ENCODE results near the gene NUCB1. TPM values are rescaled to one million over a fixed set of nuclear protein-coding genes. Genes with fewer than 3 reads are reported as not detected.
"Not testable (repeated sequence)": the region's sequence is repeated elsewhere in the genome, so short reads cannot be mapped to it uniquely, and the experiment has no call there.

Gene NUCB1
- total and polyA plus RNA-seq, 7 donors, result 49.9 to 143 (median 97.1) TPM

DNA sequence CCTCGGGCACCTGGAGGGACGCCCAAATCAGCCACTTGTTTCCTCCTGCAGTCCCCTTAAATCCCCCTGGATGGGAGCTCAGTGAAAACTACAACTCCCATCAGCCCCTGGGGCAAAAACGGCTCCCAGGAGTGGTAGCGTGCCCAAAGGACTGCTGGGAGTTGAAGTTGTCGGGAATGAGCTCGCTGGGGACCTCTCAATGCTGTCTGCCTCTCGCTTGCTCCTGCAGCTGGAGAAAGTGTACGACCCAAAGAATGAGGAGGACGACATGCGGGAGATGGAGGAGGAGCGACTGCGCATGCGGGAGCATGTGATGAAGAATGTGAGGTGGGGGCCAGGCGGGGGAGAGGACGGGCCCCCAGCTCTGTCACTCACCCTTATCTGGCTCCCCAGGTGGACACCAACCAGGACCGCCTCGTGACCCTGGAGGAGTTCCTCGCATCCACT, 18.7 kb downstream of the NUCB1 start:
- WGBS, 3 donors, result 81 to 85% (median 81%) methylated on average over 18 of the region's 18 CpGs
- no peaks in the 10 kb centered on the region for H3K27me3 ChIP-seq (ENCODE audit: insufficient read depth in 3 of 3, low read length in 2 of 3)
- no peak overlapping the region for H3K4me3 ChIP-seq
- H3K9me3 ChIP-seq, result no peaks in the 10 kb centered on the region
- ATAC-seq, result peak in 3 of 4 donors; percentile 44 to 80 (median 59)
- TF ChIP-seq, protein P1, sequence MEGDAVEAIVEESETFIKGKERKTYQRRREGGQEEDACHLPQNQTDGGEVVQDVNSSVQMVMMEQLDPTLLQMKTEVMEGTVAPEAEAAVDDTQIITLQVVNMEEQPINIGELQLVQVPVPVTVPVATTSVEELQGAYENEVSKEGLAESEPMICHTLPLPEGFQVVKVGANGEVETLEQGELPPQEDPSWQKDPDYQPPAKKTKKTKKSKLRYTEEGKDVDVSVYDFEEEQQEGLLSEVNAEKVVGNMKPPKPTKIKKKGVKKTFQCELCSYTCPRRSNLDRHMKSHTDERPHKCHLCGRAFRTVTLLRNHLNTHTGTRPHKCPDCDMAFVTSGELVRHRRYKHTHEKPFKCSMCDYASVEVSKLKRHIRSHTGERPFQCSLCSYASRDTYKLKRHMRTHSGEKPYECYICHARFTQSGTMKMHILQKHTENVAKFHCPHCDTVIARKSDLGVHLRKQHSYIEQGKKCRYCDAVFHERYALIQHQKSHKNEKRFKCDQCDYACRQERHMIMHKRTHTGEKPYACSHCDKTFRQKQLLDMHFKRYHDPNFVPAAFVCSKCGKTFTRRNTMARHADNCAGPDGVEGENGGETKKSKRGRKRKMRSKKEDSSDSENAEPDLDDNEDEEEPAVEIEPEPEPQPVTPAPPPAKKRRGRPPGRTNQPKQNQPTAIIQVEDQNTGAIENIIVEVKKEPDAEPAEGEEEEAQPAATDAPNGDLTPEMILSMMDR (IDR thresholded peaks at IDR 0.05), result no peak
- no peak for DNase-seq
- H3K36me3 ChIP-seq (ENCODE audit: insufficient read depth in 1 of 2, low read depth in 1 of 2), result peaks cover 10 to 89% of the 10 kb centered on the region in 2 donors
- no peak overlapping the region for H3K27ac ChIP-seq
- no peaks in the 10 kb centered on the region for H3K4me1 ChIP-seq
- intact Hi-C loops (cut with DNase I), result no loop called here

DNA sequence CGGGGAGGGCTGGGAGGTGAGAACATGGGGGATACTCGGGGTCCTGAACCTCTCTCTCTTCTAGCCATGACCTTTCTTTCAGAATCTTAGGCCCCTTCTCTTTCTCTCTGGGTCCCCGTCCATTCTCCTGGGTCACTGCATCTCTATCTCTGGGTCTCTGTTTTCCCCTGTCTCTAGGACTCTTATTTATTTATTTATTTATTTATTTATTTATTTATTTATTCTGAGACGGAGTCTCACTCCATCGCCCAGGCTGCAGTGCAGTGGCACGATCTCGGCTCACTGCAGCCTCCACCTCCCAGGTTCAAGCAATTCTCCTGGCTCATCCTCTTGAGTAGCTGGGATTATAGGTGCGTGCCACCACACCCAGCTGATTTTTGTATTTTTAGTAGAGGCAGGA, 19.2 kb downstream of the NUCB1 start:
- H3K4me1 ChIP-seq; H3K27me3 ChIP-seq (ENCODE audit: insufficient read depth in 3 of 3, low read length in 2 of 3); DNase-seq; H3K27ac ChIP-seq; H3K4me3 ChIP-seq; intact Hi-C loops (cut with DNase I); H3K9me3 ChIP-seq: not testable (repeated sequence)
- peak in 1 of 4 donors; percentile 3 for ATAC-seq
- 93 to 95% (median 94%) methylated on average over 8 of the region's 8 CpGs for WGBS, 3 donors
- peaks cover 9 to 85% of the 10 kb centered on the region in 2 donors for H3K36me3 ChIP-seq (ENCODE audit: insufficient read depth in 1 of 2, low read depth in 1 of 2)

DNA sequence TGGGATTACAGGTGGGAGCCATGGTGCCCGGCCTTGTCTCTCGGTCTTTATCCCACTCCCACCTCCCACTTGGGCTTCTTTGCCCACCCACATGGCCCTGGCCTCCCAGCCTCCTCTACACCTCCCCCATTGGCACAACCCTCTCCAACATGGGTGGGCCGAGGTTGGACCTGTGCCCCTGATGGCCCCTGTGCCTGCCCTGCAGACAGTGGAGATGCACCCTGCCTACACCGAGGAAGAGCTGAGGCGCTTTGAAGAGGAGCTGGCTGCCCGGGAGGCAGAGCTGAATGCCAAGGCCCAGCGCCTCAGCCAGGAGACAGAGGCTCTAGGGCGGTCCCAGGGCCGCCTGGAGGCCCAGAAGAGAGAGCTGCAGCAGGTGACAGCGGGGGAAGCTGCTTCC, 20.8 kb downstream of the NUCB1 start:
- Histone ChIP-seq H3K4me3 (no peak overlapping the region), H3K27ac (no peak overlapping the region), H3K36me3 (ENCODE audit: insufficient read depth in 1 of 2, low read depth in 1 of 2) (peaks cover 2 to 68% of the 10 kb centered on the region in 2 donors), H3K9me3 (no peaks in the 10 kb centered on the region), H3K27me3 (ENCODE audit: insufficient read depth in 3 of 3, low read length in 2 of 3) (no peaks in the 10 kb centered on the region), H3K4me1 (no peaks in the 10 kb centered on the region)
- intact Hi-C loops (cut with DNase I), result no loop called here
- 82 to 88% (median 84%) methylated on average over 10 of the region's 10 CpGs for WGBS, 3 donors
- TF ChIP-seq, protein P1 (IDR thresholded peaks at IDR 0.05), result no peak
- DNase-seq (no peak), ATAC-seq (no peak)

DNA sequence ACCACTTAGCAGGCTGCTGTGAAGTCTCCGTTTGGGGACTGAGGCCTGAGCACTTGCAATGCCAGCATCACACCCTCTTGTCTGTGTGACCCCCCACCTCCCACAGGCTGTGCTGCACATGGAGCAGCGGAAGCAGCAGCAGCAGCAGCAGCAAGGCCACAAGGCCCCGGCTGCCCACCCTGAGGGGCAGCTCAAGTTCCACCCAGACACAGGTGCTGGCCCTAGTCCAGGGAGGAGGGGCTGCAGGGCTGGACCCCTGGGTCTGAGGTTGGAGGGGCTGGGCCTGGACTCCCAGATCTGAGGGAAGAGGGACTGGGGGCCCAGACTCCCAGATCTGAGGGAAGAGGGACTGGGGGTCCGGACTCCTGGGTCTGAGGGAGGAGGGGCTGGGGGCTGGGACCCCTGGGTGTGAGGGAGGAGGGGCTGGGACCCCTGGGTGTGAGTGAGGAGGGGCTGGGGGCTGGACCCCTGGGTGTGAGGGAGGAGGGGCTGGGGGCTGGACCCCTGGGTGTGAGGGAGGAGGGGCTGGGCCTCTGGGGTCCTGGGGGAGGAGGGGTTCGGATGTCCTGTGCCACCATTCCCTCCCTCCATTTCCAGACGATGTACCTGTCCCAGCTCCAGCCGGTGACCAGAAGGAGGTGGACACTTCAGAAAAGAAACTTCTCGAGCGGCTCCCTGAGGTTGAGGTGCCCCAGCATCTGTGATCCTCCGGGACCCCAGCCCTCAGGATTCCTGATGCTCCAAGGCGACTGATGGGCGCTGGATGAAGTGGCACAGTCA, 21.8 kb downstream of the NUCB1 start:
- ATAC-seq (no peak), DNase-seq (no peak)
- H3K36me3 ChIP-seq (ENCODE audit: insufficient read depth in 1 of 2, low read depth in 1 of 2), result peaks cover 0 to 58% of the 10 kb centered on the region in 2 donors
- intact Hi-C loops (cut with DNase I), result no loop called here
- H3K4me1 ChIP-seq, result peaks cover 3% of the 10 kb centered on the region
- TF ChIP-seq, protein P1 (IDR thresholded peaks at IDR 0.05), result no peak
- no peak overlapping the region for H3K27ac ChIP-seq
- H3K9me3 ChIP-seq, result no peaks in the 10 kb centered on the region
- no peak overlapping the region for H3K4me3 ChIP-seq
- no peaks in the 10 kb centered on the region for H3K27me3 ChIP-seq (ENCODE audit: insufficient read depth in 3 of 3, low read length in 2 of 3)
- WGBS, 3 donors, result 83 to 92% (median 90%) methylated on average over 11 to 12 of the region's 12 CpGs

DNA sequence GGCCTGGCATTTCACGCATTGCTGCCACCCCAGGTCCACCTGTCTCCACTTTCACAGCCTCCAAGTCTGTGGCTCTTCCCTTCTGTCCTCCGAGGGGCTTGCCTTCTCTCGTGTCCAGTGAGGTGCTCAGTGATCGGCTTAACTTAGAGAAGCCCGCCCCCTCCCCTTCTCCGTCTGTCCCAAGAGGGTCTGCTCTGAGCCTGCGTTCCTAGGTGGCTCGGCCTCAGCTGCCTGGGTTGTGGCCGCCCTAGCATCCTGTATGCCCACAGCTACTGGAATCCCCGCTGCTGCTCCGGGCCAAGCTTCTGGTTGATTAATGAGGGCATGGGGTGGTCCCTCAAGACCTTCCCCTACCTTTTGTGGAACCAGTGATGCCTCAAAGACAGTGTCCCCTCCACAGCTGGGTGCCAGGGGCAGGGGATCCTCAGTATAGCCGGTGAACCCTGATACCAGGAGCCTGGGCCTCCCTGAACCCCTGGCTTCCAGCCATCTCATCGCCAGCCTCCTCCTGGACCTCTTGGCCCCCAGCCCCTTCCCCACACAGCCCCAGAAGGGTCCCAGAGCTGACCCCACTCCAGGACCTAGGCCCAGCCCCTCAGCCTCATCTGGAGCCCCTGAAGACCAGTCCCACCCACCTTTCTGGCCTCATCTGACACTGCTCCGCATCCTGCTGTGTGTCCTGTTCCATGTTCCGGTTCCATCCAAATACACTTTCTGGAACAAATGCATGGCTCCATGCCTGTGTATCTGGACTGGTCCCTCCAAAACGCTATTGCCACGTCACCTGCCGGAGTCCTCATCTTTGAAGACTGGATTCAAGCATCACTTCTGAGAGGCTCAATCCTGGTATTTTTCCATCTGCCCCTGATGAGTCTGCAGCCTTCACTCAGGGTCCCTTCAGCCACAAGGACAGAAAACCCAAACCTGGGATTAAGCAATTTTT, 22.7 kb downstream of the NUCB1 start:
- H3K4me1 ChIP-seq, result peaks cover 8% of the 10 kb centered on the region
- 75 to 87% (median 76%) methylated on average over 17 to 18 of the region's 18 CpGs for whole genome bisulfite sequencing, 3 donors
- TF ChIP-seq, protein P1 (IDR thresholded peaks at IDR 0.05), result no peak
- no peaks in the 10 kb centered on the region for H3K9me3 ChIP-seq
- no peak for ATAC-seq
- peaks cover 0 to 54% of the 10 kb centered on the region in 2 donors for H3K36me3 ChIP-seq (ENCODE audit: insufficient read depth in 1 of 2, low read depth in 1 of 2)
- H3K4me3 ChIP-seq, result no peak overlapping the region
- intact Hi-C loops (cut with DNase I), result no loop called here
- no peak overlapping the region for H3K27ac ChIP-seq
- DNase-seq, result no peak
- no peaks in the 10 kb centered on the region for H3K27me3 ChIP-seq (ENCODE audit: insufficient read depth in 3 of 3, low read length in 2 of 3)

Measured in psoas muscle (tissue), 8 donors.